Smooth muscle cell (in vitro differentiated cells): Measurements from ENCODE around the gene PRDM16. TPM values are rescaled to one million over a fixed set of nuclear protein-coding genes. Genes with fewer than 3 reads are reported as not detected.

Source experiments
- DNase-seq: peaks from one replicate; lab custom pipeline; 2025; ENCODE audit not compliant: unreplicated experiment; lab: John Stamatoyannopoulos, UW
- H2AFZ ChIP-seq: fragments of 200-600 bp; sonication (generic); 2 replicates; pipeline ENCODE4 v1.6.0; 2016; ENCODE audit warnings: antibody characterized with exemption, low read depth, mild to moderate bottlenecking
- H3F3A ChIP-seq: fragments of 200-600 bp; sonication (generic); 2 replicates; pipeline ENCODE4 v1.6.0; 2017; ENCODE audit warnings: antibody characterized with exemption, low read depth
- H3K27ac ChIP-seq: fragments of 200-600 bp; sonication (generic); 2 replicates; pipeline ENCODE4 v1.5.1; 2016; ENCODE audit warnings: low read depth, mild to moderate bottlenecking
- H3K27me3 ChIP-seq: fragments of 200-600 bp; sonication (generic); 2 replicates; pipeline ENCODE4 v1.6.1; 2016; ENCODE audit warnings: low read depth, mild to moderate bottlenecking
- H3K36me3 ChIP-seq: fragments of 200-600 bp; sonication (generic); 2 replicates; pipeline ENCODE4 v1.5.1; 2016; ENCODE audit warnings: low read depth
- H3K4me1 ChIP-seq: fragments of 200-600 bp; sonication (generic); 2 replicates; pipeline ENCODE4 v1.5.1; 2016; ENCODE audit warnings: low read depth
- H3K4me2 ChIP-seq: fragments of 200-600 bp; sonication (generic); 2 replicates; pipeline ENCODE4 v1.6.0; 2016; ENCODE audit warnings: mild to moderate bottlenecking
- H3K4me3 ChIP-seq: fragments of 200-600 bp; sonication (generic); 2 replicates; pipeline ENCODE4 v1.5.1; 2016; ENCODE audit warnings: mild to moderate bottlenecking
- H3K79me2 ChIP-seq: fragments of 200-600 bp; sonication (generic); 2 replicates; pipeline ENCODE4 v1.6.0; 2016; ENCODE audit warnings: low read depth, mild to moderate bottlenecking
- H3K9ac ChIP-seq: fragments of 200-600 bp; sonication (generic); 2 replicates; pipeline ENCODE4 v1.6.0; 2016; ENCODE audit warnings: low read depth
- H3K9me3 ChIP-seq: fragments of 200-600 bp; sonication (generic); replicated peaks from 2 replicates; pipeline ENCODE4 v1.5.1; 2016; ENCODE audit warnings: low read depth
- H4K20me1 ChIP-seq: fragments of 200-600 bp; sonication (generic); 2 replicates; pipeline ENCODE4 v1.6.0; 2016; ENCODE audit warnings: low read depth
- WGBS: methylation state at CpG from one replicate; pipeline ENCODE4 v1.1.7; 2016; ENCODE audit warnings: low lambda C conversion rate; 5-methylcytosine and 5-hydroxymethylcytosine counted together
- polyA plus RNA-seq: library from polyadenylated mRNA; unstranded; fragments of >200 nt; fragmentation: Nextera tagmentation; extraction: Ambion mirVana; gene quantifications from 2 replicates; pipeline ENCODE4 v1.2.1, GENCODE V29; 2016
- total RNA-seq: library from RNA; depleted of rRNA; stranded (reverse); fragments of >200 nt; gene quantifications from 2 replicates; pipeline ENCODE4 v1.2.3, GENCODE V29; 2014
- TF ChIP-seq, protein P1 (sequence below): fragments of 200-600 bp; sonication (generic); IDR thresholded peaks from 2 replicates; pipeline ENCODE4 v1.5.1; 2017; ENCODE audit warnings: borderline replicate concordance, mild to moderate bottlenecking, antibody characterized with exemption; ENCODE audit not compliant: insufficient read depth, poor library complexity, severe bottlenecking

The PRDM16 gene
- total and polyA plus RNA-seq, 2 experiments from 2014 or later = 0.72 to 1.3 TPM

DNA sequence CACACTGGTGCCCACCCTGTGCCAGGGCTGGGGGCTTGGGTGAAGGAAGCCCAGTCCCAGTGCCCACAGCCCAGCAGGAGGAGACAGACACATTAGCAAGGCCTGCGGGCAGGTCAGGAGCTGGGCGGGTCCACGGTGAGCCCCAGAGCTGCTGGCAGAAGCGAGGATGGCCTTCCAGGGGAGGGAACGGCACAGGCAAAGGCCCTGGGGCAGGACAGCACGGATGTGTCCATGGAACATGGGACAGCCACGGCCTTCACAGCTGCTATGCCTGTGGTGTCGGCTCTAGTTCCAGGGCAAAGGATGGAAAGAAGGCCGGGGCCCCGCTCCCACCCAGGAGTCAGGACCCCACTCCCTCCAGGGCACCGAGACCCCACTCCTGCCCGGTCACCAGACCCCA, 220.5 kb downstream of the PRDM16 start:
- Histone ChIP-seq H3K9ac (no peak overlapping the region), H3K27ac (no peak overlapping the region), H3K27me3 (no peaks in the 10 kb centered on the region), H3K4me2 (no peak overlapping the region), H3K9me3 (no peaks in the 10 kb centered on the region), H3K79me2 (no peaks in the 10 kb centered on the region), H2AFZ (no peak overlapping the region), H3K4me3 (no peak overlapping the region), H3F3A (no peaks in the 10 kb centered on the region), H3K4me1 (no peaks in the 10 kb centered on the region), H4K20me1 (no peaks in the 10 kb centered on the region), H3K36me3 (no peaks in the 10 kb centered on the region)
- DNase-seq = no peak
- TF ChIP-seq, protein P1, sequence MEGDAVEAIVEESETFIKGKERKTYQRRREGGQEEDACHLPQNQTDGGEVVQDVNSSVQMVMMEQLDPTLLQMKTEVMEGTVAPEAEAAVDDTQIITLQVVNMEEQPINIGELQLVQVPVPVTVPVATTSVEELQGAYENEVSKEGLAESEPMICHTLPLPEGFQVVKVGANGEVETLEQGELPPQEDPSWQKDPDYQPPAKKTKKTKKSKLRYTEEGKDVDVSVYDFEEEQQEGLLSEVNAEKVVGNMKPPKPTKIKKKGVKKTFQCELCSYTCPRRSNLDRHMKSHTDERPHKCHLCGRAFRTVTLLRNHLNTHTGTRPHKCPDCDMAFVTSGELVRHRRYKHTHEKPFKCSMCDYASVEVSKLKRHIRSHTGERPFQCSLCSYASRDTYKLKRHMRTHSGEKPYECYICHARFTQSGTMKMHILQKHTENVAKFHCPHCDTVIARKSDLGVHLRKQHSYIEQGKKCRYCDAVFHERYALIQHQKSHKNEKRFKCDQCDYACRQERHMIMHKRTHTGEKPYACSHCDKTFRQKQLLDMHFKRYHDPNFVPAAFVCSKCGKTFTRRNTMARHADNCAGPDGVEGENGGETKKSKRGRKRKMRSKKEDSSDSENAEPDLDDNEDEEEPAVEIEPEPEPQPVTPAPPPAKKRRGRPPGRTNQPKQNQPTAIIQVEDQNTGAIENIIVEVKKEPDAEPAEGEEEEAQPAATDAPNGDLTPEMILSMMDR = no peak
- WGBS = 94% methylated on average over 6 of the region's 12 CpGs

DNA sequence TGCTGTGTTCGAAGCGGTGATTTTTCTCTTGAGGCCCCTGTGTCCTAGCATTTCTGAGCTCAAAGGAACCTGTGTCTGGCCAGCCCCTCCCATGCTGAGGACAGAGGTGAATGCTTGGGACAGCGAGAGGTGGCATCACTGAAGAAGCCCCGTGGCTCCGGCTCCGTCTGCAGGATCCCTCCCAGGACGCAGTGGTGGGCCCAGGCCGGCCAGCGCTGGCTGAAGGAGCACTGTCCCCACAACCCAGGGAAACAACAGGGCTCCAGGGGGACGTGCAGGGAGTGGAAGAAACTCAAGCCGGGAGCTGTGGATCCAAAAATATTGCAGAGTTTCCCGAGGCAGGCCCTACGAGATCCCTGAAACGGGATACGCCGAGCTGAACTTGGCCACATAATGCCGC, 221.4 kb downstream of the PRDM16 start:
- no peaks in the 10 kb centered on the region for H3K9me3 ChIP-seq
- no peak overlapping the region for H3K4me2 ChIP-seq
- no peaks in the 10 kb centered on the region for H4K20me1 ChIP-seq
- no peak overlapping the region for H3K27ac ChIP-seq
- H3K4me1 ChIP-seq = no peaks in the 10 kb centered on the region
- no peaks in the 10 kb centered on the region for H3K79me2 ChIP-seq
- no peak for DNase-seq
- no peak overlapping the region for H2AFZ ChIP-seq
- TF ChIP-seq, protein P1 = no peak
- H3K36me3 ChIP-seq = no peaks in the 10 kb centered on the region
- H3K27me3 ChIP-seq = no peaks in the 10 kb centered on the region
- 94% methylated on average over 17 of the region's 17 CpGs for WGBS
- H3F3A ChIP-seq = no peaks in the 10 kb centered on the region
- no peak overlapping the region for H3K9ac ChIP-seq
- H3K4me3 ChIP-seq = no peak overlapping the region

DNA sequence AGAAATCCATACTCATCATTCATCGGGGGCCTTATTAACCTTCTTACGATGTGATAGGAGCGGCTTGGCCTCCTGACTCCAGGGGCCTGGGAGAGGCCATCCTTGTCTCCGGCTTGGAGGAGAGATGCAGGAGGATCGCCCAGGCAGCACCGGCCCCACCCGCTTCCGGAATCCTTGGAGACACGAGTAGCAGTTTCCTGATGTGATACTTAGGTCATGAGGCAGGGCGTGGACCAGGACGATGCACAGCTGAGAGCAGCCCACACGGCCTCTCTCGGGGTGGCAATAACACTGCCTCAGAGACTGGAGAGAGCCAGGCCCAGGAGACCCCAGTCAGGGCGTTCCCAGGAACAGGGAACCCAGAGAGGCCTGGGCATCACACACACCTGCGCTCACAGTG, 221.9 kb downstream of the PRDM16 start:
- 91% methylated on average over 15 of the region's 15 CpGs for WGBS
- Histone ChIP-seq H3K9me3 (no peaks in the 10 kb centered on the region), H3K9ac (no peak overlapping the region), H3K79me2 (no peaks in the 10 kb centered on the region), H3K4me1 (no peaks in the 10 kb centered on the region), H3F3A (no peaks in the 10 kb centered on the region), H3K4me2 (no peak overlapping the region), H3K27me3 (no peaks in the 10 kb centered on the region), H3K27ac (no peak overlapping the region), H3K36me3 (no peaks in the 10 kb centered on the region), H3K4me3 (no peak overlapping the region), H4K20me1 (no peaks in the 10 kb centered on the region), H2AFZ (no peak overlapping the region)
- no peak for DNase-seq
- TF ChIP-seq, protein P1 = no peak

DNA sequence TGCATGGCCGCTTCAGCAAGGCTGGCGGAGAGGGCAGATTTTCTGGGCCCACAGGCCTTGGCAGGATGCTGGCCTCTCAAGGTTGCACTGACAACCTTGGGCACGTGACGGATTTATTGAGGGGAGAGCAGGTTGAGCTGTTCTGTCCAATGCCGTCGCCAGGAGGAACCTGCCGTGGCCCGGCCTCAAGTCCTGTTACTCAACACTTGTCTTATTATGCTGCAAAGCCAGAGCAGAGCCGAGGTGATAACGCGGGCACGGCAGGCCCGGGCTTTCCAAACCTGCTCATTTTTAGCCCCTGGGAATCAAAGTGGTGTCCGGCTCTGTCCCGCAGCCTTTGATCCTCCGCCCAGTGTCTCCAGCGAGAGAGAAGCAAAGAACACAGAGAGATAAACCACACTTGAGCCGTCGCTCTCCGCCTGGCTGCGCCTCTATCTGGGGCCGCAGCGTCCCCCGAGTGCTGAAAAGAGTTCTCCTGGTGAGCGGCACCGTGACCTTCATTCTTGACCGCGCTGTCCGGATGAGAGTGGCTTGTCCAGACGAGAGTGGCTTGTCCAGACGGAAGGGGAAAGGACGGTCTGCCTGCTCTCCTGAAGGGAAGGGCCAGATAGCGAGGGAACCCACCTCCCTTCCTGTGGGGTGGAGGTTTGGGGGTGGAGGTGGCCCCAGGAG, 223.2 kb downstream of the PRDM16 start:
- DNase-seq = no peak
- Histone ChIP-seq H3K4me2 (no peak overlapping the region), H3K9me3 (no peaks in the 10 kb centered on the region), H3K79me2 (no peaks in the 10 kb centered on the region), H3K27ac (no peak overlapping the region), H3K36me3 (no peaks in the 10 kb centered on the region), H3K27me3 (no peaks in the 10 kb centered on the region), H4K20me1 (no peaks in the 10 kb centered on the region), H3F3A (no peaks in the 10 kb centered on the region), H3K9ac (no peak overlapping the region), H3K4me3 (no peak overlapping the region), H3K4me1 (no peaks in the 10 kb centered on the region), H2AFZ (no peak overlapping the region)
- 92% methylated on average over 31 of the region's 33 CpGs for WGBS
- TF ChIP-seq, protein P1 = no peak
